Measurements from ENCODE around the gene SRGAP1. TPM values are rescaled to one million over a fixed set of nuclear protein-coding genes. Genes with fewer than 3 reads are reported as not detected.

Gene SRGAP1
- total and polyA plus RNA-seq, 9 of the 15 experiments (the other 6 are each of a cell fraction or from before 2014, with no cell fraction given), result 0.01 to 0.13 (median 0.04) TPM; not detected in 3

GRCh38 chr12:63909746-63910145 is 65.2 kb downstream of the SRGAP1 start:
- Histone ChIP-seq H2AFZ (ENCODE audit: low read depth, low read length) (no peak overlapping the region), H3K9ac (ENCODE audit: insufficient read depth in 1 of 2, low read depth in 2 of 2, low read length in 2 of 2) (no peak overlapping the region), H3K36me3 (ENCODE audit: control insufficient read depth, insufficient read depth, low read length) (no peaks in the 10 kb centered on the region), H3K9me3 (replicated peaks; ENCODE audit: control insufficient read depth, insufficient read depth, low read depth, low read length) (no peaks in the 10 kb centered on the region), H4K20me1 (replicated peaks; ENCODE audit: control insufficient read depth, insufficient read depth, low read length) (no peaks in the 10 kb centered on the region), H3K4me3 (no peak overlapping the region), H3K9me1 (ENCODE audit: control insufficient read depth, insufficient read depth, low read length) (no peaks in the 10 kb centered on the region), H3K27ac (ENCODE audit: extremely low read depth, low read depth, low read length) (no peak overlapping the region), H3K27me3 (ENCODE audit: control insufficient read depth in 2 of 2, insufficient read depth in 2 of 2, low read length in 2 of 2) (no peaks in the 10 kb centered on the region), H3K79me2 (ENCODE audit: control insufficient read depth, insufficient read depth, low read length) (no peaks in the 10 kb centered on the region), H3K4me1 (replicated peaks in 1 of 2; ENCODE audit: control insufficient read depth in 2 of 2, insufficient read depth in 2 of 2, low read length in 2 of 2) (no peaks in the 10 kb centered on the region), H3K4me2 (ENCODE audit: insufficient read depth, low read length) (no peak overlapping the region)
- POLR2A ChIA-PET, result no interaction called here
- TF ChIP-seq TCF15 (CRISPR knock-in tag; IDR thresholded peaks at IDR 0.05) (no peak), RNF2 (IDR thresholded peaks at IDR 0.05) (no peak), SOX6 (IDR thresholded peaks at IDR 0.05) (no peak), GATAD2B (IDR thresholded peaks at IDR 0.05; ENCODE audit: borderline replicate concordance) (no peak), RFX7 (CRISPR knock-in tag; IDR thresholded peaks at IDR 0.05) (no peak), MTA3 (IDR thresholded peaks at IDR 0.05; ENCODE audit: borderline replicate concordance) (no peak), JUND (IDR thresholded peaks at IDR 0.05; ENCODE audit: borderline replicate concordance, low read depth, low read length) (no peak), JUND (tag; IDR thresholded peaks at IDR 0.05; ENCODE audit: borderline replicate concordance, low read depth, low read length) (no peak), HNRNPLL (IDR thresholded peaks at IDR 0.05; ENCODE audit: low read depth, low read length, poor library complexity, severe bottlenecking) (no peak), GTF2F1 (IDR thresholded peaks at IDR 0.05; ENCODE audit: low read depth, low read length) (no peak), MBD2 (IDR thresholded peaks at IDR 0.05; ENCODE audit: borderline replicate concordance, low read depth) (no peak), MCM2 (IDR thresholded peaks at IDR 0.05; ENCODE audit: low read depth) (no peak), NFE2 (IDR thresholded peaks at IDR 0.05; ENCODE audit: low read depth) (no peak), ARID2 (IDR thresholded peaks at IDR 0.05) (no peak), ZNF24 (IDR thresholded peaks at IDR 0.05) (no peak), POLR2AphosphoS2 (IDR thresholded peaks at IDR 0.05; ENCODE audit: low read length) (no peak)
- TF ChIP-seq, protein P1, sequence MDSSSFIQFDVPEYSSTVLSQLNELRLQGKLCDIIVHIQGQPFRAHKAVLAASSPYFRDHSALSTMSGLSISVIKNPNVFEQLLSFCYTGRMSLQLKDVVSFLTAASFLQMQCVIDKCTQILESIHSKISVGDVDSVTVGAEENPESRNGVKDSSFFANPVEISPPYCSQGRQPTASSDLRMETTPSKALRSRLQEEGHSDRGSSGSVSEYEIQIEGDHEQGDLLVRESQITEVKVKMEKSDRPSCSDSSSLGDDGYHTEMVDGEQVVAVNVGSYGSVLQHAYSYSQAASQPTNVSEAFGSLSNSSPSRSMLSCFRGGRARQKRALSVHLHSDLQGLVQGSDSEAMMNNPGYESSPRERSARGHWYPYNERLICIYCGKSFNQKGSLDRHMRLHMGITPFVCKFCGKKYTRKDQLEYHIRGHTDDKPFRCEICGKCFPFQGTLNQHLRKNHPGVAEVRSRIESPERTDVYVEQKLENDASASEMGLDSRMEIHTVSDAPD (CRISPR knock-in tag; IDR thresholded peaks at IDR 0.05), result no peak
- ATAC-seq (no peak), DNase-seq (ENCODE audit: extremely low read depth in 1 of 4, low spot score in 3 of 4) (no peak), FAIRE-seq (no peak)
- CTCF ChIA-PET (ENCODE audit: low intra/inter-chr PET ratio), result no interaction called here
- no TSS peak for BruUV-seq (replicated peaks)
- 0% methylated on average over 1 of the region's 1 CpG for WGBS (ENCODE audit: insufficient coverage, low coverage, missing lambda C conversion rate)
- intact Hi-C loops (cut with micrococcal nuclease) (no loop called here), in situ Hi-C loops (cut with MboI) (no loop called here)

All from K562 (cell line).